ENCODE data around the gene MAP2K3.

GRCh38 chr17:21250854-21251253 lies 33.7 kb upstream of the MAP2K3 start:
- TF ChIP-seq CTCF (IDR thresholded peaks at IDR 0.05) (no peak), POLR2AphosphoS5 (IDR thresholded peaks at IDR 0.05) (no peak), POLR2A (IDR thresholded peaks at IDR 0.05; ENCODE audit: low read depth) (no peak)

Data from esophagus muscularis mucosa (tissue), 3 donors.